SW 1271 (cell line): Measurements from ENCODE around the gene LYPD4.

Source experiments
- DNase-seq, 2 experiments: peaks; one replicate each; lab custom pipeline; 2025; lab: John Stamatoyannopoulos, UW

The LYPD4 gene

DNA sequence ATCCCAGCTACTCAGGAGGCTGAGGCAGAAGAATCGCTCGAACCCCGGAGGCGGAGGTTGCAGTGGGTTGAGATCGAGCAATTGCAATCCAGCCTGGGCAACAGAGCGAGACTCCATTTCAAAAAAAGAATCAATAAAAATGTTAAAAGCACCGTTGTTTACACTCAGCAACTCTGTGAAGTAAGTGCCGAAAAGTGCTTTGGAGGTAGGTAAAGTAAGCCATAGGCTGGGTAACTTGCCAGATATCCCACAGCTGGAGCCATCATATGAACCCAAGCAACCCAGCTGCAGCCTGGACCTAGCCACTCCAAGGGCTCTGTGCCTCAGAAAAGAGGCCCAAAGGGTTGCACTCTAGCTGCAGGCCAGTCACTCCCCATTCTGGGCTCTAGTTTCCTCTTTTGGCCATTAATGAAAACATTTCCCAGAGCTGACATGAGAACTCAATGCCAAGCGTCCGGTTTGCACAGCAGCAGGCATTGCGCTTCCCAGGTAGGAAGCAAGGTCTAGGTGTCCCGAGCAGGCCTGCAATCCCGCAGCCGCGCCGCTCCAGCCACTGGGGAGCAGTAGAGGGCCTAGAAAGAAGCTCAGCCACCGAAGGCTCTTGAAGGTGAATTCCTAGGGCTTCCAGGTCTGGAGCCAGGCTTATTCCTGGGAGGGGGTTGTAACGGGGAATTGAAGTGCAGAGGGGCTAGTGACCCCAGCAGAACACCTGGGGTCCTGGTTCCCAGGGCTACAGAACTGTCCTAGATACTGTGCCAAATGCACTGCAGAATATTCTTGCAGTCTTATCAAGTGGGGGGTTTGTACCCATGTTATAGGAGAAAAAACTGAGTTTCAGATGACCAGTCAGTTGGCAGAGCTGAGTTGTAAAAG lies 28.5 kb upstream of the LYPD4 start:
- DNase-seq, result peak; percentile 29 to 50

- no peak for DNase-seq
Measured at GRCh38 chr19:41872384-41872774, 27.9 kb upstream of the LYPD4 start.

GRCh38 chr19:41871573-41872383 lies 27.3 kb upstream of the LYPD4 start:
- DNase-seq, result no peak

DNA sequence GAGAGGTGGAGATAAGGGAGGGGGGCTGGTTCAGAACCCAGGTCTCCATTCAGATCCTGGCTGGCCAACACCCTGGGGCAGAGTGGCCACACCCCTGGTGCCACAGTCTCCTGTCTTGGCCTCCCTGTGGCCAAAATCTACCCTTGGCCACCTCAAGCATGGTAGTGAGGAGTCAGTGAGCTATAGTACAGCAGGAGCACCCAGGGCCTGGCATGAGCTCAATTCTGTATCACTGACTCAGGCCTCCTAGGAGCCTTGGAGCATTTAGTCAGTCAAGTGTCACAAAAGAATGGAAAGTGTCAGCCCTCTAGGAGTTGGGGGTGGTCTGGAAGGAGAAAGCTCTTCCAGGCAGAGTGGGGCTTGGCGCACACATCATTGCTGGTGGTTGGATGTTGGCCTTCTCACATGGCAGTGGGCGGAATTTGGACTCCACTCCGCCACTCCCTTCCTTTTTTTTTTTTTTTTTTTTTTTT lies 26.0 kb upstream of the LYPD4 start:
- no peak for DNase-seq

DNA sequence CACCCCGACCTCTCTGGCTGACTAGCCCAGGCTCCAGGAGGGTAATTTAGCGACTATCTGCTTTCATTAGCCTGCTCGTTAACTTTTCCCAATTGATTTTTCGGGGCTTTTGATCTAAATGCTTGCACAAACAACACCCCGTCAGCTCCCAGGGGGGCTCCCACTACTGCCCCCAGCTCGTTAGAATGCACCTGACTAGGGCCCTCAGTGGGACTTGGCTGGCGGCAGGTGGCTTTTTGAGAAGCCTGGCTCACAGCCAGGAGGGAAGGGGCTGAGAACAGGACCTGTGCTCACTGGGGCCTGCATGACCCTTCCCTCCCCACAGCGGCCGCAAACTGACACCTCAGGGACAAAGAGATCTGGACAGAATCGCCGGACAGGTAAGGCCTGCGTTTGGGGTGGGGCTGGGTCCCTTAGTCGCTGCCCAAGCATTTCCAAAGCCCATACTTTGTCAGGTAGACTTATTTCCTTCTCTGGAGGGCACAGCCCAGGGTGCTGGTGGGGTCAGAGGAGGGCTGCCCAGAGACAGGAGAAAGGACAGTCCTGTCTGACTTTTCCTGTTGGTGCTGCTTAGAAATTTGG lies 25.0 kb upstream of the LYPD4 start:
- no peak for DNase-seq

DNA sequence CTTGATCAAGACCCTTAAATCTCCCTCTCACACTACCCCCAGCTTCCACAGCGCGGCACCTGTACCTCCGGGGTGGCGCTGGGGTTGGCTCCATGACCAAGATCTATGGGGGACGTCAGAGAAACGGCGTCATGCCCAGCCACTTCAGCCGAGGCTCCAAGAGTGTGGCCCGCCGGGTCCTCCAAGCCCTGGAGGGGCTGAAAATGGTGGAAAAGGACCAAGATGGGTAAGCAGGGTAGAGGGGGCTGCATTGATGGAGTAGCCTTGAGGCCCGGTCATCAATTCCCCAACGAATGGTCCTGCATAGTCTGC lies 24.5 kb upstream of the LYPD4 start:
- DNase-seq, result no peak

DNA sequence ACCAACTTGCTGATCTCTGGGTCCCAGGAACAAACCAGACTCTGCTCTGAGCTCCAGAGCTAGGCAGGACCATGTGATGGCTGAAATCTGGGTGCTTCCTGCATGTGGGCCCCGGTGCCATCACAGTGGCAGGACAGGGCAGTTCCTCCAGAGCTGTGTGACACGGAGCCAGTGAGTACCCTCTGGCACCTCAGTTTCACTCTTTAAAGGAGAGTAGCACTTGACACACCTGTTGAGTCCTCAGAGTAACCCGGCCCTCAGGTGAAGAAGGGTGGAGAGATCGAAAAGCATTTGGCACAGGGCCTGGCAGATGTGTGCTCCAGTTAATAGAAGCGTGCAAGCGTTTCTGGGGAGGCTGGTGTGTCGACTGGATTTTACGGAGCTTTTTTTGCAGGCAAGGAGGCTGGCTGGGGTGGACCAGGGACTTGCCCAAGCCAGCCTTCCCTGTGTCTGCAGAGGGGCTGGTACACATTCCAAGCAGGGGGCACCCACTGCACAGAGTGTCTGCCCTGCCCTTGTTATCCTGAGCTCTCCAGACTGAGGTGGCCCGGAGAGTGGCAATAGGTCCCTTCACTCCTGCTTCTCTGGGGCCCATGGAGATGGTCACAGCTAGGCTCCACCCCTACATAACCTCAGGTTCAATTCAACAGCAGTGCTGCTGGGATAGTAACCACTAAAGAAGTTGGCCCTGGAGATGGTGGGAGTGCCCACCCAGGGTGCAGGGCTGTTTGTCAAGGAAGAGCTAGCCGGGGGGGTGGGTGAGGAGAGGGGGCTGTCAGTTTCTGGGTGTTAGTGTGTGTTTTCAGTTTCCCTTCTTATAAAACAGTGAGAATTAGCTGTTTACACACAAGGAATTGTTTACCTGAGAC lies 23.9 kb upstream of the LYPD4 start:
- DNase-seq, result no peak

DNA sequence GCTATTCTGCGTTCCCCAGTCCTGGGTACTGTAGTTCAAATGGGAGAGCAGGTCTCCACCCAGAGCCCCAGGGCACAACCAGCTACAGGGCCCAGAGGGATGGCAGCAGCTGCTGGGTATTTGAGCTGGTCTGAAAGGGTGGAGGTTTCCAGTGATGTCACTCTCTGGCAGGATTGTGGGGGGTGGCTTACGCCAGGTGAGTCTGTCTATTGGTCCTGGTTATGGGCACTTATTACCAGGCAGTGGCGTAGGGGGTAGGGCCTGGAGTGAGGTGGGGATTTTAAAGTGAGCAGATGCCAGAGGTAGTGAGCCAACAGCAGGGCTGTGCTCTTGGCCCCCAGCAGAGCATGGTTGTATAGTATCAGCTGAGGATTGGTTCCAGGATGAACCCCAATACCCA lies 21.8 kb upstream of the LYPD4 start:
- DNase-seq, result no peak

DNA sequence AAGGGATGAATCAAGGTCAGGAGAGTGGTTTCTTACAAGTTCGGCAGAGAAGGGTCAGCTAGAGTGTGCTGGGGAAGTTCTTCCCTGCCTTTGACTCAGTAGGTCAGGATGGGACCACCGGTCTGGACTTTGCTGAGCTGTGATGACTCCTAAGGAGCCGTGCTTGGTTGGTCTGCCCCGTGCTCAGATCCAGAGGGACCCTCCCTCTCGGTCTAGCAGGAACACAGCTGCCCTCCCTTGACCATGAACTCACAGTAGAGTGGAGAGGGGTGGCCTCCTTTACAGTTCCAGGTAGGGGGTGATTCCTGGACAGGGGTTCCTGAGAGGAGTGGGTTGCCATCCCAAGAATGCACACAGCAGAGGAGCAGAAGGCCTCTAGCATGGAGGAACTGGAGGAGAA lies 19.9 kb upstream of the LYPD4 start:
- no peak for DNase-seq

DNA sequence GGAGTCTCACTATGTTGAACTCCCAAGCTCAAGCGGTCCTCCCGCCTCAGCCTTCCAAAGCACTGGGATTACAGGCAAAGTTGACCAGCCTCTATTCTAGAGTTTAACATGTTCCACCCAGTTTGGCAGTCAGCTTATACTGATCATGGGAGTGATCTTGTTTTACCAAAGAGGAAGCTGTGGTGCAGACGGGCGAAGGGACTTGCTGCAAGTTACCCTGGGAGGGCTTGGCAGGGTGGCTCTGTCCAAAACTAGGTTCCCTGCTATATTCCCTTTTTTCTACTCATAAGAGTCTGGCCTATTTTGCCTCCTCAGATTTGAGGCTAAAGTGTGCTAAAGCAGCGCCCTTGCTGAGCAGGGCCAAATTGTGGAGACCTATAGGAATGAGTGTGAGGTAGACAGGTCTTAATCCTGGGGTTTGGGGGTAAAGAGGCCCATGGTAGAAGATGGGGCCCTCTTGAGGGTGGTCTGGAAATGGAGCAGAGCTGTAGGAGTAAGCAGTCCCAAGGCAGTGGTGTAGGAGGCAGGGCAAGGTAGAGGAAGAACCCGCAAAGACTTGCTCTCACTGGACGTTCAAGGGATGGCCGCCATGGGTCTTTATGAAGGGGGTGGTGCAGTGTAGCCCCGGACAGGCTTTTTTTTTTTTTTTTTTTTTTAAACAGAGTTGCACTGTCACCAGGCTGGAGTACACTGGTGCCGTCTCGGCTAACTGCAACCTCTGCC lies 18.9 kb upstream of the LYPD4 start:
- no peak for DNase-seq

DNA sequence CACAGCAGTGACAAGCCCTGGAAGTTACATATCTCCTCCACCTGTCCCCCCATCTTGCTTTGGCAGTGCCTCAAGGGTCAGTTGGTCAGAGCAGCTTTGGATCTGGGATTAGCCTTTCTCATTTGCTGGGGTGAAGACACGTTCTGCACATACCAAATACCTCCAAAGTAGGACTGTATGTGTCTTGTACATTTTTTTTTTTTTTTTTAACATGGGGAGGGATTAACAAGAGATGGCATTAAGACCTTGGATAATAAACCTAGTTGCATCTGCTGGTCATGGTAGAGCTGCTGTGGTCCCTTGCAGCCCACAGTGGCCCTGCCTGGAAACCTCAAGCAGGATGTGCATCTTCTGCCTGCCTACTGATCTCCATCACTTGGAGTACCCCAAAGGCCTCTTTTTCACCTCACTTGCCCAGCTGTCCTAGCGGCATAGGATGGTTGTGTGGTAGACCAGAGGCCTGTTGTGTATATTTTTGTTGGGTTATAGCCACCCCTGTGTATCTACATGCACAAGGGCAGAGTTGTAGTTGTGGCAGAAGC lies 18.0 kb upstream of the LYPD4 start:
- no peak for DNase-seq

DNA sequence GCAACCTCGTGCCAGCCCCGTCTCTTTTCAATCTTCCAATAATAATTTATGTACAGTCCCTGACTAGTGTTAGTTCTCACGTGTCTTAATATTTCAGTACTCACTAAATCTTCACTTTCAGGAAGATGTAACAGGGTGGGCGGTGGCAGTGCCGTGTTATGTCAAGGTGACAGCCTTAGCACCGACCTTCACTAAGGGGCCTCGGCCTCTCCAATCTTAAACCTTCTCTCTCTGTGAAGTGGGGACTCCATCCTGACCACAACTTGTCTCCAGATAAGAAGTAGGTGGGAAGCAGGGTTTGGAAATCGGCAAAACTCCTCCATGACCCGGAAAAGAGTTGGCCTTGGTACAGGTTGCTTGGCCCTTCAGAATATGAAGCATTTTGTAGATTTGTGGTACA lies 17.4 kb upstream of the LYPD4 start:
- DNase-seq, result no peak

DNA sequence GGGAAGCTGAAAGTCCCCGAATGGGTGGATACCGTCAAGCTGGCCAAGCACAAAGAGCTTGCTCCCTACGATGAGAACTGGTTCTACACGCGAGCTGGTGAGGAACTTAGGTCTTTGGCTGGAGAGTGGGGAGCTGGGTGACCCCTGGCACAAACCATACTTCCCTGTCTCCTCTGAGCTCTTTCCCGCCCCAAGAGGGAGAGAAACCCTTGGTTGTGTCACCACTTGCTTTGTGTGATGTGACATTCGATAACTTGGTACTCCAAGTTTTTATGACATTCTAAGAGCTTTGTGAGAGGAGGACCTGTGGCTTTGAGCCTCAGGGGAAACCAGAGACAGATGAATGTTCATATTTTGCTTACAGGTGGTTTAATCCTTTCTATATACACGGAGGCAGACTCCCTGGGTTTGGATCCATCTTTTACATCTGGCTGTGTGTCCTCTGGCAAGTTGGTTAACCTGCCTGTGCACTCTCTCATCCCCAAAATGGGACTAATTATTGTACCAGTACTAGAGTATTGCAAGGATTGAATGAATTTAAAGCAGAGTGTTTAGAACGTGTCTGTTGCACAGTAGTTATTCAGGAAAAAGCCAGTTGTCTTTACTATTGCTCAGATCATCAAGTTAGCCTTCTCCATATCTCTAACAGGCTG lies 16.8 kb upstream of the LYPD4 start:
- DNase-seq, result no peak

DNA sequence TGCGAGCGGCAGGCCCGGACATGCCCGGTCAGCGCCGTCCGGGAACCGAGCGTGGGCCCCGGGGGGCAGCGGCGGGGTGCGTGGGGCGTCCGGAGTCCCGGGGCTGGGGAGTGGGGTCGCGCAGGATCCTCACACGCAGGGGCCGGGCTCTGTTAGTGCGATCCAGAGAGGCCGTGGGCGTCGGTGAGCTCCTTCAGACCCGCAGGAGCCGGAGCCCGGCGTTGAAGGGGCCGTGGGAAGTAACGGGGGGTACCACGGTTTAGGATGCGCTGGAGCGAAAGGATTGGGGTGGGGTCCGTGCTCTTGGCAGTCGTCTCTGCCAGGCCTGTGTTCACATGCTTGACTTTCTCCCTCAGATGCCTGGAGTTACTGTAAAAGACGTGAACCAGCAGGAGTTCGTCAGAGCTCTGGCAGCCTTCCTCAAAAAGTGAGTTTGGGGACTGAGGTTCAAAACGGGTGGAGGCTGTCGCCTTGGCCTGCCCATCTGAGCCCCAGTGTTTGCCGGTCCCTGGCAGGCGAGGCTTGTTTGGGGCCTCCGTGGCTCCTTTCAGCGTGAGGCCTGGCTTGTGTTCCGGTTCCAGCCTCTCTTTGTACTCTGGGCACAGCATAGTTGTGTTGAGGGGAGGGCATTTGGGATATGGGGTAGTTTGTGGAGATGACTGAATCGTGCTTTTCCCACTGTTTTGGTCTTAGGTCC lies 16.1 kb upstream of the LYPD4 start:
- no peak for DNase-seq

GRCh38 chr19:41859618-41860418 lies 15.3 kb upstream of the LYPD4 start, which contains the start of gene RPS19:
TSS of gene RPS19 (plus strand) at chr19:41860255. CDS start at chr19:41860775, 520 bp downstream.
- DNase-seq, result peak; percentile 83 to 95

DNA sequence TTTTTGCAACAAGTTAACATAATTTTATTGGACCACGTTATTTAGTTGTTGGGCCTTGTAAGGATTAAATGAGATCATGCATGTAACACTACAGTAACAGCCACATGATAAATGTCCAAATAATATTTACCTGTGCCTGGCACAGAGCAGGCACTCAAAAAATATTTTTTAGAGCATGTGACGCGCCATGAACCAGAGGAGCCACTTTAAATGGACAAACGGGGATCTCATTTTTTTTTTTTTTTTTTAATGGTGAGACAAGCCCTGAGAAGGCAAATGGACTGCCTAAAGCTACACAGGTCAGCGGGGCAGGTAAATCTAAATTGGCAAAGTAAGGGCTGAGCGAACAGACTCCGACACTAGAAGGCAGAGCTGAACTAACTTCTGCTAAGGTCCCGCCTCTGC lies 14.7 kb upstream of the LYPD4 start:
- DNase-seq, result no peak

GRCh38 chr19:41853768-41854167 lies 9.3 kb upstream of the LYPD4 start:
- no peak for DNase-seq

DNA sequence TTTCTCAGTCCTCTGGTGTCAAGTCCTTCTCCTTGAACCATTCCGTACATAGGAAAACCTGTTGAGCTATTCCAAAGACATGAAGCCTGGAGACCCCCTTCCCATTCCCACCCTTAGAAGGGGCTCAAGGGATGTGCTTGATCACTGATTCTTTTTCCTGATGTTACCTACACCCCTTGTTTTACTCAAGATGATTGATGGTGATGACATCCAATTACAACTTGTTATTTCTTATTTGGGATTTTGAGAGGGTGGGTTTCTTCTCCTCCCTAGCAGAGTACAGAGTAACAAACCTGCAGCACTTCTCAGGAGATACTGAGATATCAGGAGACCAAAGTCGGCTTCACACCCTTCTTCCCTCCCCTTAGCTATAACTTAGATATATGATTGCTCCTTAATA lies 8.9 kb upstream of the LYPD4 start:
- no peak for DNase-seq

GRCh38 chr19:41851456-41851855 lies 7.0 kb upstream of the LYPD4 start:
- no peak for DNase-seq
